Common myeloid progenitor, CD34-positive (primary cell): ENCODE data around the gene UNG.
A peak's percentile ranks its signal among the peaks of the same experiment; 100 is the strongest.

Experiments used
- CTCF ChIA-PET: fragments of 350-600 bp; sonication (Branson Sonifier 250); formaldehyde crosslinking; loops from one replicate; lab custom pipeline; 2021; ENCODE audit warnings: antibody characterized with exemption; lab: Charles Lee
- POLR2A ChIA-PET: fragments of 350-600 bp; sonication (Branson Sonifier 250); formaldehyde crosslinking; loops from one replicate; lab custom pipeline; 2021; ENCODE audit warnings: antibody characterized with exemption; lab: Charles Lee
- DNase-seq, 3 donors: peaks; one replicate each; pipeline versions ENCODE4 v3.0.0 to v3.0.0-alpha.2; 2013
- H3K27ac ChIP-seq, 2 experiments: 1 replicate in 1 of 2; 2 replicates in 1 of 2; pipeline ENCODE4 v1.7.0; 2013; ENCODE audit warnings: inconsistent platforms in 2 of 2, low read length in 2 of 2, mild to moderate bottlenecking in 2 of 2, low read depth in 1 of 2, moderate library complexity in 1 of 2; ENCODE audit not compliant: severe bottlenecking in 2 of 2, insufficient read depth in 1 of 2, poor library complexity in 1 of 2
- H3K27me3 ChIP-seq, 5 experiments: replicated peaks in 2 of 5; 1 replicate in 3 of 5; 2 replicates in 2 of 5; pipeline versions ENCODE4 v1.6.1 to v1.7.0; 2013; ENCODE audit warnings: low read length in 4 of 5, mild to moderate bottlenecking in 2 of 5, moderate library complexity in 2 of 5, inconsistent platforms in 1 of 5; ENCODE audit not compliant: insufficient read depth in 5 of 5, control insufficient read depth in 4 of 5
- H3K36me3 ChIP-seq, 4 experiments: 1 replicate in 2 of 4; 2 replicates in 2 of 4; pipeline versions ENCODE4 v1.6.1 to v1.7.0; 2013; ENCODE audit warnings: low read length in 3 of 4, control low read depth in 1 of 4, mild to moderate bottlenecking in 1 of 4; ENCODE audit not compliant: control insufficient read depth in 4 of 4, insufficient read depth in 4 of 4
- H3K4me1 ChIP-seq, 4 experiments: 1 replicate in 3 of 4; 2 replicates in 1 of 4; pipeline versions ENCODE4 v1.6.1 to v1.7.1; 2013; ENCODE audit warnings: low read length in 3 of 4, mild to moderate bottlenecking in 3 of 4, control low read depth in 1 of 4, inconsistent platforms in 1 of 4, moderate library complexity in 1 of 4; ENCODE audit not compliant: control insufficient read depth in 4 of 4, insufficient read depth in 4 of 4; ENCODE audit errors: control extremely low read depth in 1 of 4
- H3K4me3 ChIP-seq, 7 experiments: 1 replicate in 4 of 7; 2 replicates in 3 of 7; pipeline versions ENCODE4 v1.5.1 to v1.7.0; 2013; ENCODE audit warnings: mild to moderate bottlenecking in 7 of 7, low read length in 6 of 7, moderate library complexity in 6 of 7, inconsistent platforms in 2 of 7, low read depth in 2 of 7, control low read depth in 1 of 7; ENCODE audit not compliant: insufficient read depth in 4 of 7, control insufficient read depth in 1 of 7; ENCODE audit errors: extremely low read depth in 1 of 7
- H3K9me3 ChIP-seq, 5 experiments: 1 replicate in 4 of 5; 2 replicates in 1 of 5; pipeline versions ENCODE4 v1.6.1 to v1.7.1; 2013; ENCODE audit warnings: low read length in 4 of 5, mild to moderate bottlenecking in 2 of 5, inconsistent platforms in 1 of 5, low read depth in 1 of 5, moderate library complexity in 1 of 5; ENCODE audit not compliant: control insufficient read depth in 4 of 5, insufficient read depth in 2 of 5; ENCODE audit errors: control extremely low read depth in 1 of 5
- WGBS: methylation state at CpG from one replicate; pipeline ENCODE4 v1.1.5; 2013; ENCODE audit not compliant: insufficient coverage; 5-methylcytosine and 5-hydroxymethylcytosine counted together

UNG gene

GRCh38 chr12:109088818-109089217, 8.6 kb upstream of the UNG start:
- Histone ChIP-seq H3K4me3 (no peak overlapping the region), H3K4me1 (peaks cover 8 to 22% (median 17%) of the 10 kb centered on the region in 4 experiments), H3K27me3 (no peaks in the 10 kb centered on the region), H3K36me3 (peaks cover 15 to 57% (median 48%) of the 10 kb centered on the region in 4 experiments), H3K27ac (no peak overlapping the region), H3K9me3 (no peaks in the 10 kb centered on the region)
- no peak for DNase-seq
- POLR2A ChIA-PET: no interaction called here
- WGBS: 100% methylated on average over 5 of the region's 6 CpGs
- CTCF ChIA-PET: no interaction called here

DNA sequence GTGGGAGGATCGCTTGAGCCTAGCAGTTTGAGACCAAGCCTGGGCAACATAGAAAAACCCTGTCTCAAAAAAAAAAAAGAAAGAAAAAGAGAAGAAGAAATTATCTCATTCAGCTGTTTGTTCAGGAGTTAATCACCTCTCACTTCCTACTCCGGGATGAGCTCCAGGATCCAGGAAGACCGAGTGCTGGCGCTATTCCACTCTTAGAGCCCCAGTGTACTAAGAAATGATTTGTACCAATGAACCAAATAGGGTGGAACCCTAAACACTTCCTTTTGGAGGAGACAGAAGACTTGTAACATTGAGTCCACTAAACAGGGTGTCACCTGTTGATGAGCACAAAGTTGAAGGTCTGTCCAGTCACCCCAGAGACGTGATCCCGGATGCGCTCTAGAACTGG, 7.7 kb upstream of the UNG start:
- POLR2A ChIA-PET: no interaction called here
- H3K27me3 ChIP-seq: no peaks in the 10 kb centered on the region
- 98% methylated on average over 7 of the region's 7 CpGs for WGBS
- DNase-seq: no peak
- H3K36me3 ChIP-seq: peaks cover 13 to 56% (median 42%) of the 10 kb centered on the region in 4 experiments
- CTCF ChIA-PET: no interaction called here
- H3K4me1 ChIP-seq: peaks cover 8 to 22% (median 17%) of the 10 kb centered on the region in 4 experiments
- H3K9me3 ChIP-seq: no peaks in the 10 kb centered on the region
- no peak overlapping the region for H3K4me3 ChIP-seq
- H3K27ac ChIP-seq: no peak overlapping the region

DNA sequence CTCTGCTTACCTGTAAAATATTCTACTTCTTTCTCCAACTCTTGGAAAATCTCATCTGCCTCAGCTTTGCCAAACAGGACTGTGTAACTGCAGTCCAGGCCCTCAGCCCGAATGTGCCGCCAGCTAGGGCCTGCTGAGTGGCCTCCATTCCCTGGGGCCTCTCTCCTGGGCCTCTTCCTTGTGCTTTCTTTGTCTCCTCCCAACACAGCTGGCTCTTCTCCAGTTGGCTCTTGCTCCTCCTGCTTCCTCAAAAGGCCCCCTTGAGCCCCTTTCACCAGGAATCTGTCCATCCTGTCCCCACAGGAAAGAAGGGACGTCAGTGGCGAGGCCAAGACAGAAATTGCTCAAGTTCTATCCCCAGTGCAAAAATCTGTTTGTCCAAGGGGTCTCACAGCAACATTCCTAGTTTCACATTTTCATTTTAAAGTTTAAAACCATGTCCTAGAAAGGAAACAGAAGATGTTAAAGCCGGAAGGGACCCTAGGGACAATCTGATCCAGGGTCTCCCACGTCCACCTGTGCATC, 4.8 kb upstream of the UNG start:
- peak in 1 of 3 donors; percentile 20 for DNase-seq
- Histone ChIP-seq H3K4me1 (peaks cover 8 to 27% (median 22%) of the 10 kb centered on the region in 4 experiments), H3K27ac (peak overlapping the region in 1 of 2 experiments; percentile 74), H3K4me3 (peak overlapping the region in 6 of 7 experiments; percentile 55 to 82 (median 68)), H3K36me3 (peaks cover 4 to 30% (median 26%) of the 10 kb centered on the region in 4 experiments), H3K27me3 (no peaks in the 10 kb centered on the region), H3K9me3 (no peaks in the 10 kb centered on the region)
- CTCF ChIA-PET: interaction anchor here (0.6 to 2.2 kb wide), 9 partner anchors 21 to 274 kb away, joined by 3 to 9 read pairs (median 3); partner anchors contain the start of gene USP30
- POLR2A ChIA-PET: no interaction called here
- 38% methylated on average over 6 of the region's 6 CpGs for WGBS

DNA sequence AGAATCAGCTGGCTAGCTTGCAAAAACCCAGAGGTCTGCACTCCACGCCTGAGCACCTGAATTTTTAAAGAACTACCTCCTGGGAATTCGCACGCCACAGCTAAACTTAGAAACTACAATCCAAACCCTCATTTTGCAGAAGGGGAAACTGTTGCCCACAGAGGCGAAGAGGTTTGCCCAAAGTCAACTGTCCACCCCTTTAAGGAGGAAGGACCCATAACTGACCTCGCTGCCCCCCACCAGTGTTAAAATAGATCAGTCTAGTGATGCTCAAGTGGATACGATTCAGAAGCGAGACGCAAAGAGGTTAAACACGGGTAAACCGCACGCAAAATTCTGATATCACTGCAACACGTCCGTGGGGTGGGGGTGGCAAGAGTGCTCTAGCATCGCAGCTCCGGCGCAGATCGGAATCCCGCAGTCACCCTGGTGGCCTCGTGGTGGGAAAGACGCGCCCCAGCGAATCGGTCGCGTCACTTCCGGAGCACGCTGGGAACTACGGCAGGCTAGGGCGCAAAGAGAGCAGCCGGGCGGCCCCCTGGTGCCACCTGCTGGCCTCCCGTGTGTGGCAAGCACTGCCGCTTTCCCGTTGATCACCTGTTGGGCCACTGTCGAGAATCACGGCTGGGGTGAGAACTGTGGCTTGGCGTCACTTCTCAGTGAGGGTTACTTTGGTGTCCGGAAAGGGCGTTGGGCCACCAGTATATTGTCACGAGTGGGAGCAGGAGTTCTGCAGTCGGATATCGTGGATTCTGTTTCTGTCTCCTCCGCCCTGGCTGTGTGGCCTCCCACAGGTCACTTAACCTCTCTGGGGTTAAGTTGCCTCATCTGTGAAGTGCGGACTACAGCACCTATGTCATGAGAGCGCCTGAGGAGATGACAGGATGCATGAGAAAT, 4.1 kb upstream of the UNG start, which contains the start of gene ALKBH2:
Gene ALKBH2 (minus strand): TSS at position 451 of the 897 bp plus-strand sequence. CDS start 686 bp downstream, outside the sequence.
- Histone ChIP-seq H3K27ac (peak within 1 kb of the TSS in 1 of 2 experiments; percentile 74), H3K4me3 (peak within 1 kb of the TSS; percentile 24 to 82 (median 68)), H3K27me3 (no peaks in the 10 kb centered on the region), H3K36me3 (peaks cover 2 to 26% (median 20%) of the 10 kb centered on the region in 4 experiments), H3K9me3 (no peaks in the 10 kb centered on the region), H3K4me1 (peaks cover 8 to 29% (median 24%) of the 10 kb centered on the region in 4 experiments)
- POLR2A ChIA-PET: no interaction called here
- peak; percentile 95 to 97 (median 97) for DNase-seq
- WGBS: 4% methylated on average over 38 of the region's 45 CpGs
- CTCF ChIA-PET: interaction anchor here (0.6 to 2.2 kb wide), 13 partner anchors 13 to 427 kb away, joined by 3 to 9 read pairs (median 3); partner anchors contain the start of gene USP30

- H3K4me1 ChIP-seq: peaks cover 11 to 35% (median 32%) of the 10 kb centered on the region in 4 experiments
- CTCF ChIA-PET: no interaction called here
- POLR2A ChIA-PET: no interaction called here
Measured at GRCh38 chr12:109097140-109097434, 310 bp upstream of the UNG start.

DNA sequence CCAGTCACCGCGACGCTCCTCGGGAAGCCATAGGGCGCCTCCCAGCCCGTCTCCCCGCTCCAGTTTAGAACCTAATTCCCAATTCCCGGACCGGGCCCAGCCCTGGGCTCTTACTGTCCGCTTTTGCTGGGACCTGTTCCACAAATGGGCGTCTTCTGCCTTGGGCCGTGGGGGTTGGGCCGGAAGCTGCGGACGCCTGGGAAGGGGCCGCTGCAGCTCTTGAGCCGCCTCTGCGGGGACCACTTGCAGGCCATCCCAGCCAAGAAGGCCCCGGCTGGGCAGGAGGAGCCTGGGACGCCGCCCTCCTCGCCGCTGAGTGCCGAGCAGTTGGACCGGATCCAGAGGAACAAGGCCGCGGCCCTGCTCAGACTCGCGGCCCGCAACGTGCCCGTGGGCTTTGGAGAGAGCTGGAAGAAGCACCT, 797 bp downstream of the UNG start:
- Histone ChIP-seq H3K9me3 (no peaks in the 10 kb centered on the region), H3K27me3 (no peaks in the 10 kb centered on the region), H3K27ac (peak overlapping the region; percentile 19 to 64), H3K36me3 (peaks cover 1 to 39% (median 13%) of the 10 kb centered on the region in 4 experiments), H3K4me3 (peak overlapping the region; percentile 78 to 93 (median 83)), H3K4me1 (peaks cover 3 to 24% (median 21%) of the 10 kb centered on the region in 4 experiments)
- ChIA-PET POLR2A (no interaction called here), CTCF (interaction anchor here (1.2 to 1.8 kb wide), 3 partner anchors 11 to 19 kb away, joined by 3 to 10 read pairs (median 4); no protein-coding TSS in a partner anchor)
- peak; percentile 37 to 65 (median 54) for DNase-seq
- 0% methylated on average over 32 of the region's 32 CpGs for whole genome bisulfite sequencing

More at GRCh38 chr12:109097140-109097434, 310 bp upstream of the UNG start:
- Histone ChIP-seq H3K9me3 (no peaks in the 10 kb centered on the region), H3K27ac (no peak overlapping the region), H3K27me3 (no peaks in the 10 kb centered on the region), H3K4me3 (peak overlapping the region in 4 of 7 experiments; percentile 76 to 93 (median 82)), H3K36me3 (peaks cover 0 to 34% (median 8%) of the 10 kb centered on the region in 4 experiments)
- WGBS: 49% methylated on average over 11 of the region's 11 CpGs
- DNase-seq: no peak
